GM19438 (cell line): ENCODE data around the gene CORO2B.
"Not testable (repeated sequence)": the region's sequence is repeated elsewhere in the genome, so short reads cannot be mapped to it uniquely, and the experiment has no call there.

Experiments
- ATAC-seq: cut with Tn5 transposase; IDR thresholded peaks from one replicate; pipeline ENCODE4 v1.9.1; 2021; ENCODE audit warnings: low read depth; ENCODE audit not compliant: unreplicated experiment

CORO2B gene

GRCh38 chr15:68751622-68752021 lies 172.8 kb downstream of the CORO2B start:
- ATAC-seq = no peak

DNA sequence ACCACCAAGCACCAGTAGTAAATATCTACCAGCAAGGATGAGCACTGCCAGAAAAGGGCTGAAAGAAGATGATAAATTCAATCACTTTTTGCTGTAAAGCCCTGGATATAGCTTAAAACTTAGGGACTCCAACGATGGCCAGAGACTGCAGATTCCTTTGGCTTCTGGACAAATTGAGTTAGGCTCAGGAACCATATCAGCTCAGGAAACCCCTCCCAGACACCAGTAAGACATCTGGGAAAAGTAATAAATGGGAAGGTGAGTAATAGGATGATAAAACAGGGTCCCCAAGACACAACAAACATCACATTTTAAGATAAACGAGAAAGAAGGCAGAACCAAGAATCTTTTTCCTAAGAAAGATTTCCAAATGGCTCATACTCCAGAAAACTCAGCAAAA lies 176.9 kb downstream of the CORO2B start:
- no peak for ATAC-seq

DNA sequence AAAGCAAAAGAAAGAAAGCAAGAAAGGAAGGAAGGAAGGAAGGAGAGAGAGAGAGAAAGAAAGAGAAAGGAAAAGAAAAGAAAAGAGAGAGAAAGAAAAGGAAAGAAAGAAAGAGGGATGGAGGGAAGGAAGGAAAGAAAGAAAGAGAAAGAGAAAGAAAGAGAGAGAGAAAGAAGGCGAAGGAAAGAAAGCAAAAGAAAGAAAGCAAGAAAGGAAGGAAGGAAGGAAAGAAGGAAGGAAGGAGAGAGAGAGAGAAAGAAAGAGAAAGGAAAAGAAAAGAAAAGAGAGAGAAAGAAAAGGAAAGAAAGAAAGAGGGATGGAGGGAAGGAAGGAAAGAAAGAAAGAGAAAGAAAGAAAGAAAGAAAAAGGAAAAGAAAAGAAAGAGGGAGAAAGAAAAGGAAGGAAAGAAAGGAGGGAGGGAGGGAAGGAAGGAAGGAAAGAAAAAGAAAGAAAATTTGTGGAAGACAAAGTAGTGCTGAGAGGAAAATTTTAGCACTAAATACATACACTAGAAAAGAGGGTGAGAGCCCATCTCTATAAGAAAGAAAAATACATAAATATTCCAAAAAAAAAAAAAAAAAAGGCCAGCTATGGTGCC lies 181.3 kb downstream of the CORO2B start:
- ATAC-seq = not testable (repeated sequence)

DNA sequence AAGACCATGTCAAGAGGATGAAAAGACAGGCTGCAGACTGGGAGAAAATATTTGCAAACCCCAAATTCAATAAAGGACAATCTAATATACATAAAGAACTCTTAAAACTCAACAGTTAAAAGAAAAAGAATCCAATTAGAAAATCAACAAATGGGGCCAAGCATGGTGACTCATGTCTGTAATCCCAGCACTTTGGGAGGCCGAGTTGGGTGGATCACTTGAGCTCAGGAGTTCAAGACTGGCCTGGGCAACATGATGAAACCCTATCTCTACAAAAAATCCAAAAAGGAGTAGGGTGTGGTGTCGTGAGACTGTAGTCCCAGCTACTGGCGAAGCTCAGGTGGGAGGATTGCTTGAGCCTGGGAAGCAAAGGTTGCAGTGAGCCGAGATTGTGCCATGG lies 184.3 kb downstream of the CORO2B start:
- ATAC-seq = no peak

DNA sequence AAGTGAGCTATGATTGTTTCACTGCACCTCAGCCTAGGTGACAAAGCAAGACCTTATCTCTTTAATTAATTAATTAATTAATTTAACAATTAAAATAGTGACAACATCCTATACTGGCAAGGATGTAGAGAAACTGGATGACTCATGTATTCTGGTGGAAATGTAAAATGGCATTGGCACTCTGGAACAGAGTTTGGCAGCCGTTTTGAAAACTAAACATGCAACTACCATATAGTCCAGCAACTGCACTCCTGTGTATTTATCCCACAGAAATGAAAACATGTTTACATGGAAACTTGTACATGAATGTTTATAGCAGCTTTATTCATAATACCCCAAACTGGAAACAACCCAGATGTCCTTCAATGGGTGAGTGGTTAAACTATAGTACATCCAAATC lies 185.3 kb downstream of the CORO2B start:
- ATAC-seq = no peak

DNA sequence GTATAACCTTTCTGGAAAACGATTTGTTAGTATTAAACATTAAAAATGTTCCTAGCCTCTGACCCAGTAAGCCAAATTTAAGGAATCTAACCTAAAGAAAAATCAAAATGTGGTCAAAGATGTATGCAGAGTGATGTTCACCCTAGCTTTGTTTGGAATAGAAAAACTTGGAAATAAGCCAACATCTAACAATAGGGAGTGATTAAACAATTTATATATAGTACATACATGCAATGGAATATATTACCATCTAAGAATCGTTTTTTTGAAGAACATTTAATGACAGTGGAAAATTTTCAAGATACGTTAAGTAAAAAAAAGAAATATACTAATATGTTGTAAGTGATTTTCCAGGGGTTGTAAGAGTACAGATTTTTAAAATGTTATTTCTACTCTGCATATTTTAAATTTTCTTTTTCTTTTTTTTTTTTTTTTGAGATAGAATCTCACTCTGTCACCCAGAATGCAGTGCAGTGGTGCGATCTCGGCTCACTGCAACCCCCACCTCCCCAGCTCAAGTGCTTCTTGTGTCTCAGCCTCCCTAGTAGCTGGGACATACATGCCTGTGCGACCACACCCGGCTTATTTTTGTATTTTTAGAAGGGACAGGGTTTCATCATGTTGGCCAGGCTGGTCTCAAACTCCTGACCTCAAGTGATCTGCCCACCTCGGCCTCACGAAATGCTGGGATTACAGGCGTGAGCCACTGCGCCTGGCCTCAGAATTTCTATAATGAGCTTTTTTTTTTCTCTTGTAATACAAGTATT lies 187.0 kb downstream of the CORO2B start:
- ATAC-seq = no peak

DNA sequence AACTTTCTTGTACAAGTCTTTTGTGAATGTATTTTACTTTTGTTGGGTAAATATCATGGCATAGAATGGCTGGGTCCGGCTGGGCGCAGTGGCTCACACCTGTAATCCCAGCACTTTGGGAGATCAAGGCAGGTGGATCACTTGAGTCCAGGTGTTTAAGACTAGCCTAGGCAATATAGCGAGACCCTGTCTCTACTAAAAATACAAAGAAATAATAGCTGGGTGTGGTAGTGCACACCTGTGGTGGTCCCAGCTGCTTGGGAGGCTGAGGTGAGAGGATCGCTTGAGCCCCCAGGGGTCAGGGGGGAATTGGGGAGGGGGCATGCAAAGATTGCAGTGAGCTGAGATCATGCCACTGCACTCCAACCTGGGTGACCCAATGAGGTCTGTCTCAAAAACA lies 189.0 kb downstream of the CORO2B start:
- ATAC-seq = no peak

DNA sequence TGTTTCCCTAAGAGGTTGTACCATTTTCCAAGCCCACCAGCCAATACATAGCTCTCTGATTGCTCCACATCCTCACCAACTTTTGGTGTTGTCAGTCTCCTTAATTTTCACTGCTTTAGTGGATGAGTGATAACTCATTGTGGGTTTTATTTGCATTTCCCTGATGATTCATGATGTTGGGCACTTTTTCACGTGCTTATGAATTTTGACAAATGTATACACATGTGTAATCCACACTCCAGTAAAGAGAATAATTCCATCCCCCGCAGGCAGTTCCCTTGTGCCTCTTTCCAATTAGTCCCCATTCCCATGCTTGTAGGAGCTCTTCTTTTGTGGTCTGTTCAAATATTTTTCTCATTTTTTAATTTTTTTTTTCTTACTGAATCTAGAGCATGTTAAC lies 189.5 kb downstream of the CORO2B start:
- no peak for ATAC-seq

DNA sequence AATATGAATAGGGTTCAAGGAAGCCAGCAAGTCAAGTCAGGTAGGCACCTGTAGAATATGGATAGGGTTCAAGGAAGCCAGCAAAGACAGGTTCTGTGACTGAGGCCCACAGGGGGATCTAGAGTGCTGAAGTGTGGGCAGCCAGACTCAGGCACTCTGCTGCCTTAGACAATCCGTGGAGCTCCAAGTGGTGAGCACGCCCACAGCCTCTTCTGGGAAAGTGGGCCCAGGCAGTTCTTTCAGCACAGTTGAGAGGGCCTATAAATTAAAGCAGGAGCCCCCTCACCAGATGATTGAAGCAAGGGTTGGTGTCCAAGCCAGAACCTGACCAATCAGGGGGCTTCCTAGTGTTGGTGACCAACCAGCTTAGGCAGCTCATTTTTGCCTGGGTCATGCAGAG lies 190.9 kb downstream of the CORO2B start:
- no peak for ATAC-seq

GRCh38 chr15:68770216-68770615 lies 191.4 kb downstream of the CORO2B start:
- ATAC-seq = no peak

DNA sequence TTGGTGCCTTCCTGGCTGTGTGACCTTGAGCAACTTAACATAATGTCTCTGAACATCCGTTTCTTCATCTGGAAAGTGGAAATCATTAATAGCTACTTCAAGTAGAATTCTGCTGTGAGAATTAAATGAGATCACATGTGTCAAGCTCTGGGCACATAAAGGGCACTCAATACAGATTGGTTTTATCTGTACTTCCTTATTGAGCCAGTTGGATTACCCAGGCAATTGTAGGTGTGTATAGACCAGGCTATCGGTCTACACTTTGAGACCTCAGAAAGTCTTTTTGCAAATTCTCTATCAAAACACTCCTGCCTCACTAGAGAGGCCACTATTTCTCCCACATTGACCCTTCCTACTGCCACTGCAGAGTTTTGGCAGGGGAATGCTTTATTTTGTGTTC lies 194.2 kb downstream of the CORO2B start:
- ATAC-seq = no peak

- ATAC-seq = no peak
Observed at GRCh38 chr15:68774120-68774519, 195.3 kb downstream of the CORO2B start.

DNA sequence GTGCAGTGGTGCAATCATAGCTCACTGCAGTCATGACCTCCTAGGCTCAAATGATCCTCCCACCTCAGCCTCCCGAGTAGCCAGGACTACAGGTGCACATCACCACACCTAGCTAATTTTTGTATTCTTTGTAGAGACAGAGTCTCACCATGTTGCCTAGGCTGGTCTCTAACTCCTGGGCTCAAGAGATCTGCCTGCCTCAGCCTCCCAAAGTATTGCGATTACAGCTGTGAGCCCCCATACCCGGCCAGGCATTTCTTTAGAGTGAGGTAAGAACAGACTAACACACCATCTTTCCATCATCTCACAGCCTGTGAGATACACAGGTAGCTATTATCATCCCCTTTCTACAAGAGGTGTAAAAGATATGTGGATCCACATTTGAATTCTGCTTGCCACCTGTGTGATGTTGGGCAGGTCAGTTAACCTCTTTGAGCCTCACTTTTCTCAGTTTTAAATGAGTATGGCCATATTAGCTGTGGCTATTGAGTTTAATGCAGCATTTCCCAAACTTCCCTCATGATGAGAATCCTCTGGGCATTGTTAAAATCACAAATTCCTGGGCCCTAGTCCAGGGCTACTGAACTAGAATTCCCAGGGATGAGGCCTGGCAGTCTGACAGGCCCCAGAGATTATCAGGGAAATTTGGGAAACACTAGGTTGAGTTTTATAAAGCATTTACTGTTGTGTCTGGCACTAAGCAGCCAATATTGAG lies 195.9 kb downstream of the CORO2B start:
- no peak for ATAC-seq

DNA sequence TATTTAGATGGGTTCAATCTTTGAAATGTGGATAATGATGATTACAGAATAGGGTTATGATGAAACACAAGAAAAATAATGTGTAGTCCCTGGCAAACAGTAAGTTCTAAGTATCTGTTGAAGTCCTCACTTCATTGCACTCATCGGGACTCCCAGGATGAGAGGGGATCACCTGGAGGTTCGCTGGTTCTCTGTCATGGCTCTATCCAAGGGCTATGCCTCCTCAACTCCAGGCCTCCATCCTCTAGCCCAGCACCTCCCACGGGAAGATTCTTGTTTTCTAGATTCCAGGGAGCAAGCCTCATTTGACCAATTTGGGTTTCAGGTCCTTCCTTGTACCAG lies 196.4 kb downstream of the CORO2B start:
- no peak for ATAC-seq

DNA sequence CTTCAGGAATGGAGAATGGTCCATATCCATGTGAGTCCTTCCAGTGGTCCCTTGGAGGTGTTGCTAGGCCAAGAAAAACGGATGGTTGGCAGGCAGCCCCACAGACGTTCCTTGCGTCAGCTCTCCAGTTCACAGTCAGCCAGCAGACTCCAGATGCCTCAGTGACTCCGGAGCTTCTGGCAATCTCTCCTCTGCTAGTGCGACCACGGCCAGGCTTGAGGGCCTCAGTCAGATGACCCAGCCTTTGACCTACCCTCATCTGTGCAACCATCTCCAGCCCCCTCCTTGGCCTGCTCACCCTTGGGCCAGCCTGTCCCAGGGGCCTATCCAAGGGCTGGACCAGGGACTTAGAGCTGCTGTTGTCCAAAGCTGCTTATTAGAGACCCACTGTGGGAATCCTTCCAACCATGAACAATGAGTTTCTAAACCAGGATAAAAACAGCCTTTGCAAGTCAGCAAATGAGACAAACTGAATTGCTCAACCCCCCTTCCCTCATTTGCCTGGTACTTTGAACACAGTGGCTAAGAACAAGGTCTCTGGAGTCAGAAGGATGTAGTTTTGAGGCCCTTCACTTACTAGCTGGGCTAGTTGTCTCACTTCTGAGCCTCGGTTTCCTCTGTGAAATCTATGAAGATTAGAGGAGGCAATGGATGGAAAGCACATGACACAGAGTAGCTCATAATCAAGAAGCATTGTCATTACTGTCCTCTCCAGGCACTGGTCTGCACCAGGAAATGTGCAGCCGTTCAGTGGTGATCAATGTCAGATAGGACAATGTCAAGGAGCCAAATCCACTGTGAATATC lies 197.1 kb downstream of the CORO2B start:
- no peak for ATAC-seq

DNA sequence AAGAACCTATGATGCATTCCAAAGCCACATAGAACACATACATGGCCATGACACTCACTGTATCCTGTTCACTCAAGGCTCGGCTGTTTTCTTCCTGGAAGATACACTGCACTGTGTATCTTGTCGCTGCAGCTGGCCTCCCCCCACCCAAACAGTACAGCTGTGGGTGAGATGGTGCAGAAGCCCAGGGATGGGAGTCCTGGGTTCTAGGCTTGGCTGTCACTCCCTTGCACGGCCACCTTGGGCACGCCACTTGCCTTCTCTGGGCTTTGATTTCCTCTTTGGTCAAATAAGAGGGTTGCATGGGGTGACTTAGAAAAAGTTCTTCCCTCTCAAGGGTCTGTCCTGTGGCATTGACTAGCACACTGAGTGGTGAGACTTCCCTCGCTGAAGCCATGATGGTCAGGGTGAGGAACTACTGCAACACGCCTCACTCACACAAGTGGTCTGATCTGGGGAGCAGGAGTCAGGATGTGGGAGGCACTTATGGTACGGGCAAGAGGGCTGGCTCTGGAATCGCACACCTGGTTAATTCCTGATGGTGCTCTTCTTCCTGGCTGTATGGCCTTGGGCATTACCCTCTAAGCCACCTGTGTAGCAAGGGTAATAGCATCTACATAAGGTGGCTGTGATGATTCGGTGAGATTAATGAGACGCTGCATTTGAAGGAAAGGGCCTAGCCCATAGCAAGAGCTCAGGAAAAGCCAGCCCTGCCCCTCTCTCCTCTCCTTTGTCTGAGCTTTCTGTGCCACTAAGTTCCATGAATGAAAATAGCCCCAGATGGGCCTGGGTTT lies 197.9 kb downstream of the CORO2B start:
- ATAC-seq = no peak
